Cerebellar nuclear complex (tissue), 1 donor: ENCODE measurements around the gene CD82.

Experiments
- DNase-seq, 2 experiments: peaks; one replicate each; lab custom pipeline; 2025; lab: John Stamatoyannopoulos, UW

The CD82 gene

GRCh38 chr11:44577231-44577830 is 11.9 kb downstream of the CD82 start:
- DNase-seq: no peak

GRCh38 chr11:44578279-44578678 is 12.8 kb downstream of the CD82 start:
- no peak for DNase-seq

GRCh38 chr11:44579302-44579761 is 13.9 kb downstream of the CD82 start:
- no peak for DNase-seq

- DNase-seq: peak in 1 of 2 experiments; percentile 49
Measured at GRCh38 chr11:44580701-44581100, 15.2 kb downstream of the CD82 start.

GRCh38 chr11:44581246-44581645 is 15.8 kb downstream of the CD82 start:
- no peak for DNase-seq

- no peak for DNase-seq
Measured at GRCh38 chr11:44582641-44583352, 17.3 kb downstream of the CD82 start.

- DNase-seq: no peak
Measured at GRCh38 chr11:44583353-44583669, 17.8 kb downstream of the CD82 start.

- DNase-seq: no peak
Measured at GRCh38 chr11:44585421-44585820, 20.0 kb downstream of the CD82 start.

- DNase-seq: no peak
Measured at GRCh38 chr11:44589301-44589700, 23.8 kb downstream of the CD82 start.

GRCh38 chr11:44590769-44591168 is 25.3 kb downstream of the CD82 start:
- DNase-seq: no peak

GRCh38 chr11:44591557-44591956 is 26.1 kb downstream of the CD82 start:
- no peak for DNase-seq

- no peak for DNase-seq
Measured at GRCh38 chr11:44592125-44592940, 26.9 kb downstream of the CD82 start.

- DNase-seq: no peak
Measured at GRCh38 chr11:44593251-44593650, 27.8 kb downstream of the CD82 start.

- DNase-seq: no peak
Measured at GRCh38 chr11:44595006-44595405, 29.5 kb downstream of the CD82 start.

- peak; percentile 43 to 64 for DNase-seq
Measured at GRCh38 chr11:44595964-44596381, 30.5 kb downstream of the CD82 start.

- no peak for DNase-seq
Measured at GRCh38 chr11:44596525-44597276, 31.2 kb downstream of the CD82 start.

GRCh38 chr11:44597358-44598012 is 32.0 kb downstream of the CD82 start:
- no peak for DNase-seq

- peak in 1 of 2 experiments; percentile 1 for DNase-seq
Measured at GRCh38 chr11:44598831-44599230, 33.4 kb downstream of the CD82 start.

GRCh38 chr11:44600261-44600660 is 34.8 kb downstream of the CD82 start:
- DNase-seq: no peak

GRCh38 chr11:44600839-44601383 is 35.4 kb downstream of the CD82 start:
- no peak for DNase-seq
